Esophagus (tissue), 2 donors: Measurements from ENCODE around the gene IMPA2. TPM values are rescaled to one million over a fixed set of nuclear protein-coding genes. Genes with fewer than 3 reads are reported as not detected.
A peak's percentile ranks its signal among the peaks of the same experiment; 100 is the strongest.
"Not testable (repeated sequence)": the region's sequence is repeated elsewhere in the genome, so short reads cannot be mapped to it uniquely, and the experiment has no call there.

Source experiments
- H3K27ac ChIP-seq, 2 donors: one replicate each; pipeline ENCODE4 v1.5.1; 2013; ENCODE audit warnings: low read depth in 2 of 2, mild to moderate bottlenecking in 2 of 2, inconsistent platforms in 1 of 2, low read length in 1 of 2, moderate library complexity in 1 of 2
- H3K27me3 ChIP-seq, 2 donors: one replicate each; pipeline ENCODE4 v1.6.1; 2013; ENCODE audit warnings: low read length in 2 of 2, control low read depth in 1 of 2, mild to moderate bottlenecking in 1 of 2; ENCODE audit not compliant: insufficient read depth in 2 of 2, control insufficient read depth in 1 of 2
- H3K36me3 ChIP-seq, 2 donors: one replicate each; pipeline ENCODE4 v1.6.1; 2013; ENCODE audit warnings: low read length in 1 of 2; ENCODE audit not compliant: control insufficient read depth in 2 of 2, insufficient read depth in 2 of 2
- H3K4me1 ChIP-seq, 2 donors: one replicate each; pipeline ENCODE4 v1.6.1; 2013; ENCODE audit warnings: low read length in 1 of 2; ENCODE audit not compliant: control insufficient read depth in 2 of 2, insufficient read depth in 2 of 2
- H3K4me3 ChIP-seq, 2 donors: one replicate each; pipeline ENCODE4 v1.5.1; 2013; ENCODE audit warnings: low read length in 2 of 2, mild to moderate bottlenecking in 2 of 2, low read depth in 1 of 2, moderate library complexity in 1 of 2
- H3K9me3 ChIP-seq, 2 donors: one replicate each; pipeline ENCODE4 v1.6.1; 2013; ENCODE audit warnings: mild to moderate bottlenecking in 2 of 2, low read depth in 1 of 2, low read length in 1 of 2, moderate library complexity in 1 of 2; ENCODE audit not compliant: control insufficient read depth in 2 of 2, insufficient read depth in 1 of 2
- WGBS, 2 donors: extraction: QIAGEN DNeasy Blood & Tissue Kit; methylation state at CpG; one replicate each; pipeline ENCODE4 v1.1.7; 2013; 5-methylcytosine and 5-hydroxymethylcytosine counted together
- polyA plus RNA-seq, 2 donors: library from polyadenylated mRNA; stranded (reverse); fragments of 200-250 nt; gene quantifications; one replicate each; pipeline ENCODE4 v1.2.3, GENCODE V29; 2013
- donor health status: healthy with polysubstance abuse.
- donor health status: Bipolar disorder and iron deficiency.

Gene IMPA2
- 100 to 1,000 TPM in 1 of 2 donors, 10 to 100 TPM in 1; 79.1 to 142 TPM for polyA plus RNA-seq

DNA sequence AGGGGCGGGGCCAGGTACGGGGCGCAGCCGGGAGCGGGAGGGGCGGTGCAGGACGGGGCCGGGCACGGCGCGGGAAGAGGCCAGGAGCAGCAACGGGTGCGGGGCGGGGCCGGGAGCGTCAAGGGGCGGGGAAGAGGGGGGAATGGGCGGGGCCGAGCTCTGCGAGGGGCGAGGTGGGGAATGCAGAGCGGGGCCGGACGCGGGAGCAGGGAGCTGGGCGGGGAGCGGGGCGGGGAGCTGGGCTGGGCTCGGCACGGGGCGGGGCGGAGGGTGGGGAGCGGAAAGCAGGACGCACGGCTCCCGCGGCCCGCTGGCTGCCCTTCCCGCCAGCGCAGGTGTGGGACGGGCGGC, at the start of gene IMPA2:
Gene IMPA2, plus strand, starts transcription at position 316 of the 351 bp plus-strand sequence. CDS start 163 bp downstream, outside the sequence.
- H3K9me3 ChIP-seq, result no peaks in the 10 kb centered on the region
- WGBS, 2 donors, result 1 to 3% methylated on average over 8 to 42 of the region's 42 CpGs
- H3K27ac ChIP-seq, result peak within 1 kb of the TSS; percentile 97 to 98
- peaks cover 0 to 8% of the 10 kb centered on the region in 2 donors for H3K4me1 ChIP-seq
- H3K4me3 ChIP-seq, result peak within 1 kb of the TSS; percentile 76 to 92
- peaks cover 0 to 2% of the 10 kb centered on the region in 2 donors for H3K36me3 ChIP-seq
- H3K27me3 ChIP-seq, result no peaks in the 10 kb centered on the region

DNA sequence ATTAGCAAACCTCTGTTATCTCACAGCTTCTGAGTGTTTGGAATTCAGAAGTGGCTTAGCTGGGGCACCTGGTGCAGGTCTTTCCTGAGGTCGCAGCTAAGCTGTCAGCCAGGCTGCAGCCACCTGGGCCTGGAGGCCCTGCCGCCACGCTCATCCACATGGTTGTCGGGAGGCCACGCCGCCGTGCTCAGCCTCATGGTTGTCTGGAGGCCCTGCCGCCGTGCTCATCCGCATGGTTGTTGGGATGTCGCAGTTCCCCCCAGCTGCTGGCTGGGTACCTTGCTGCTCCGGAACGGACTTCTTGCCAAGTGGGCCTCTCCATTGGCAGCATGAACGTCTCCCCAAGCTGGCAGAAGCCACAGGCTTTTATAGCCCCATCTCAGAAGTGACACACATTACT, 48.9 kb upstream of the IMPA2 start:
- no peak overlapping the region for H3K27ac ChIP-seq
- no peak overlapping the region for H3K4me3 ChIP-seq
- H3K27me3 ChIP-seq, result no peaks in the 10 kb centered on the region
- H3K4me1 ChIP-seq, result no peaks in the 10 kb centered on the region
- no peaks in the 10 kb centered on the region for H3K36me3 ChIP-seq
- H3K9me3 ChIP-seq, result no peaks in the 10 kb centered on the region
- WGBS, 2 donors, result 90 to 92% methylated on average over 14 of the region's 14 CpGs

DNA sequence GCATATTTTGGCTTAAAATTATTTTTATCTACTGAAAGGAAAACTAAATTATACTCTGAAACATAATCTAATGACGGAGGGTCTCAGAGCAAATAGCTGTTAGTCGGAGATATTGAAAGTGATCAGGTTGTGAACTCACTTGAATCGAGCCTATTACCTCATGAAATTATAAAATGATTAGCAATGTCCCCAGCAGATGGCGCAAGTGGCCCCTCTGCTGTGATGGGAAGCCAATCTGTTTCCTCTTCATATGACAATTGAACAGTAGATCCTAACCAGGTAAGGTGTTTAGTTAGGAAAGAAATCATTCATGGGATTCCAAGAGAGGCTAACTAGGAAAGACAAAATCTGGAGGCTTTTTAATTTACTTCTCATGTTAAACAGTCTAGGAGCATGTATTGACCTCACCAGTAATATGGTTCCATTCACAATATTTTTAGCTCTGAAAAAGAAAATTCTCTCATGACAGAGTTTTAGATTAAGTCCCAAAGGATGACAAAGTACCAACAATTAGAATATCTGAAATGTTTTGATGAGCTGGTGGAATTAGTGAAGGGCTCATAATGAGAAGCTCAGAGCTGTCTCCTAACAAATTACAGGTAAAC, 43.3 kb upstream of the IMPA2 start:
- Histone ChIP-seq H3K4me3 (no peak overlapping the region), H3K27me3 (no peaks in the 10 kb centered on the region), H3K36me3 (no peaks in the 10 kb centered on the region), H3K9me3 (no peaks in the 10 kb centered on the region), H3K27ac (no peak overlapping the region), H3K4me1 (no peaks in the 10 kb centered on the region)
- 1 to 5% methylated on average over 4 of the region's 4 CpGs for WGBS, 2 donors

DNA sequence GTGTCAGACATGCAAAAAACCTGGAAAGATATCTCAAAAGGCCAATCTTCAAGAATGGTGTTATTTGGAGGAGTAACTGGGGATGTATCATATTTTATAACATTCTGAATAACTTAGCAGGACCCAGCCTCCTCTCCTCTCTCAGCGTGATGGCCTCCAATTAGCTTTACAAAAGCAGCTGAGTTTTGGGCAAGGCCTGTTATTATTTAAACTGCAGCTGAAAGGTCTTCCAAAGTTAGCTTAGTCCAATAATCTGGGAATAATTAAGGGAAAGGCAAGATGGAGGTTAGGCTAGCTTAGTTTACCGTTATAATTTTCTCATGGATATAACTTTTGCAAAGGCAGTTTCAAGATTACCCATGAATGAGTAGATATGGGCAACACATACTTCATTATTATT, 40.4 kb upstream of the IMPA2 start:
- no peaks in the 10 kb centered on the region for H3K36me3 ChIP-seq
- H3K27ac ChIP-seq, result no peak overlapping the region
- no peaks in the 10 kb centered on the region for H3K27me3 ChIP-seq
- H3K4me3 ChIP-seq, result no peak overlapping the region
- no peaks in the 10 kb centered on the region for H3K9me3 ChIP-seq
- WGBS, 2 donors, result 86 to 87% methylated on average over 2 of the region's 2 CpGs
- H3K4me1 ChIP-seq, result peaks cover 0 to 3% of the 10 kb centered on the region in 2 donors

DNA sequence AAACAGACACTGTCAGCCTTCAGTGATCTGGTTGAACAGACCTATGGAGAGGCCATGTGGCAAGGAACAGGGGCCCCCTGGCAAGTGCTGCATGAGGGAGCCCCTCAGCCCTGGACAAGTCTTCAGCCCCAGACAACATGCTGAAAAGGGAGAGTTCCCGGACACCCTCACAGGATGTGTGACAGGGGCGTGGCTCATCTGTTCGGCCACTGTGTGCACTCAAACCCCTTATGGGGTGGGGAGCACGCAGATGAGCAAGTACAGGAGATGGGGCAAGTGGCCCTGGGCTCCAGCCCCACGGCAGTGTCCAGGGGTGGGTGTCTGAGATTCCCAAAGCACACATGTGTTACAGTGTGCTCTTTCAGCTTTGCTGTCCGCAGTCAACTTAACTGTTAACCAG, 37.8 kb upstream of the IMPA2 start:
- H3K4me1 ChIP-seq, result peaks cover 0 to 9% of the 10 kb centered on the region in 2 donors
- H3K36me3 ChIP-seq, result no peaks in the 10 kb centered on the region
- H3K27ac ChIP-seq, result no peak overlapping the region
- H3K27me3 ChIP-seq, result no peaks in the 10 kb centered on the region
- H3K4me3 ChIP-seq, result no peak overlapping the region
- H3K9me3 ChIP-seq, result no peaks in the 10 kb centered on the region
- WGBS, 2 donors, result 79 to 92% methylated on average over 6 of the region's 6 CpGs

DNA sequence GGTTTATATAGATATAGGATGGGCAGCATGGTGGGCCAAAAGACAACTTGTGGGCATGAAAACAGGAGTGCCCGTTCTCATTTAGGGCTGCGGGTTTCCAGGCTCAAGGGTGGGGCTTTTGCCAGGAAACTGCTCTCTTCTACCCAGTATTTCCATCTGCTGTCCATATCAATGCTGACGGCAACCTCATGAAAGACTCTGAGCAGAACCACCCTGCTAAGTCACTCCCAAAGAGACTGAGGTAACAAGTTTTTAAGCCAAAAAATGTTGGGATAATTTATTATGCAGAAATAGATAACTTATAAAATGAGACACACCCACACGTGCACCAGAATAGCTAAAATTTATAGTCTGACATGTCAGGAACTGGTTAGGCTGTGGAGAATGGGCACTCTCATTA, 37.1 kb upstream of the IMPA2 start:
- Histone ChIP-seq H3K27ac (no peak overlapping the region), H3K27me3 (no peaks in the 10 kb centered on the region), H3K4me1 (peaks cover 0 to 9% of the 10 kb centered on the region in 2 donors), H3K36me3 (no peaks in the 10 kb centered on the region), H3K4me3 (no peak overlapping the region), H3K9me3 (no peaks in the 10 kb centered on the region)
- 88 to 89% methylated on average over 4 of the region's 4 CpGs for WGBS, 2 donors

DNA sequence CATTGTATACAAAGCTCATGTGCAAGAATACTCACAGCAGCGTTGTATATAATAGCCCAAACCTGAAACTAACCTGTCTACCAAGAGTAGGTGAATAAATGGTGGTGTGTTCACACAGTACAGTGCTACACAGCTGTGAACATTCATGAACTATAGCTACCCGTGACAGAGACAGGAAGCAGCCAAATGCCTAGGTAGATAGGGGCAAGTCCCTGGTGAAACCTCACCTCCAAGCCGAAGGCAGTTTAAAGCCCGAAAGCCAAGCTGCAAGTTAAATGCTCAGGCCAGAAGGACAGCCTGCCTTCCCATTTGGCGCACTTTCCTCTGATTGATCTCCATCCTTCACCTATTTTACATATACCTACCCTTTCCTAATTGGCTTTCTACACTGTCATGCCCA, 36.5 kb upstream of the IMPA2 start:
- no peaks in the 10 kb centered on the region for H3K36me3 ChIP-seq
- H3K27me3 ChIP-seq, result no peaks in the 10 kb centered on the region
- no peaks in the 10 kb centered on the region for H3K9me3 ChIP-seq
- WGBS, 2 donors, result 80 to 94% methylated on average over 5 of the region's 5 CpGs
- H3K4me3 ChIP-seq, result no peak overlapping the region
- H3K27ac ChIP-seq, result no peak overlapping the region
- peaks cover 0 to 9% of the 10 kb centered on the region in 2 donors for H3K4me1 ChIP-seq

DNA sequence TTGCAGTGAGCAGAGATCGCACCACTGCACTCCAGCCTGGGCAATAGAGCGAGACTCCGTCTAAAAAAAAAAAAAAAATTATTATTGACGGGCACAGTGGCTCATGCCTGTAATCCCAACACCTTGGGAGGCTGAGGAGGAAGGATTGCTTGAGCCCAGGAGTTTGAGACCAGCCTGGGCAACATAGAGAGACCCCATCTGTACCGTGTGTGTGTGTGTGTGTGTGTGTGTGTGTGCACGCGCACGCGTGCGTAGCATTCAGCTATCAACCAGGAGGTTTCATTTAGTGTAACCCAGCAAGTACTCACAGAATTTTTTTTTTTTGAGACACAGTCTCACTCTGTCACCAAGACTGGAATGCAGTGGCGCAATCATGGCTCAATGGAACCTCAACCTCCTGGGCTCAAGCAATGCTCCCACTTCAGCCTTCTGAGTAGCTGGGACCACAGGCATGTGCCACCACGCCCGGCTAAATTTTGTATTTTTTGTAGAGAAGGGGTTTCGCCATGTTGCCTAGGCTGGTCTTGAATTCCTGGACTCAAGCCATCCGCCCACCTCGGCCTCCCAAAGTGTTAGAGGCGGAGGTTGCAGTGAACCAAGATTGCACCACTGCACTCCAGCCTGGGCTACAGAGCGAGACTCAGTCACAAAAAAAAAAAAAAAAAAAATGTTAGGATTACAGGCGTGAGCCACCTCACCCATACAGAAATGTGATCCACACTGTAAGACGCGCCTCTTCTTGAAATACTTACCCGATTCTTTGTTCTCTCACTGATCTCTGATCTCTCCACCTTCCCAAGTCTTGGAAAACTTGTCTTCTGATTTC, 35.3 kb upstream of the IMPA2 start:
- not testable (repeated sequence) for H3K27me3 ChIP-seq, H3K4me3 ChIP-seq, H3K9me3 ChIP-seq, H3K36me3 ChIP-seq, H3K4me1 ChIP-seq
- peak overlapping the region; percentile 32 to 59 for H3K27ac ChIP-seq
- 77 to 85% methylated on average over 22 of the region's 22 CpGs for WGBS, 2 donors

DNA sequence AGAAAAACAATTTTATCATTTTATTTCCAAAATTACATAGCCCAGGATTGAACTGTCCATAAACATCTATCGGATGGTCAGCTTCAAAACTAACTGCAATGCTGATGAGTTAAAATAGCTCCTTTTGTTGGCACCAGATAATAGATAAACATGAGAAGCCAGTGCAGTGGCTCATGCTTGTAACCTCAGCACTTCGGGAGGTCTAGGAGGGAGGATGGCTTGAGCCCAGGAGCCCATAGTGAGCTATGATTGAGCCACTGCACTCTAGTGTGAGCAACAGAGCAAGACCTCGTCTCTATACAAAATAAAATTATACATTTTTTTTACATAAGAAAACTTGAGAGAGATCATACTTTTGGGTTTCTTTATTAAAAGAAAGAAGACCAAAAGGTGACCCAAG, 34.6 kb upstream of the IMPA2 start:
- H3K4me3 ChIP-seq, result peak overlapping the region in 1 of 2 donors; percentile 46
- H3K27ac ChIP-seq, result peak overlapping the region; percentile 78 to 89
- no peaks in the 10 kb centered on the region for H3K9me3 ChIP-seq
- no peaks in the 10 kb centered on the region for H3K27me3 ChIP-seq
- 23% methylated on average over 3 of the region's 3 CpGs for WGBS, 2 donors
- no peaks in the 10 kb centered on the region for H3K36me3 ChIP-seq
- peaks cover 3 to 9% of the 10 kb centered on the region in 2 donors for H3K4me1 ChIP-seq
